Astrocyte (in vitro differentiated cells and primary cell): Measurements from ENCODE around the gene B3GAT2.

Experiments used
- CTCF ChIP-seq: IDR thresholded peaks from 2 replicates; pipeline ENCODE4 v1.5.1; 2011; ENCODE audit warnings: low read depth, mild to moderate bottlenecking, inconsistent platforms, low read length, moderate library complexity; ENCODE audit not compliant: insufficient read depth
- EZH2 ChIP-seq: IDR thresholded peaks from 2 replicates; pipeline ENCODE4 v1.6.1; 2012; ENCODE audit warnings: mild to moderate bottlenecking, low read length, inconsistent platforms; ENCODE audit not compliant: insufficient read depth

GRCh38 chr6:70995411-70995810 is 38.6 kb upstream of the B3GAT2 start:
- no peak for TF ChIP-seq EZH2
- no peak for TF ChIP-seq CTCF
